GM15510 (cell line): ENCODE measurements around the gene TLCD4.

Experiments used
- POLR2A ChIP-seq: IDR thresholded peaks from 3 replicates; pipeline ENCODE4 v1.6.1; 2011; ENCODE audit warnings: borderline replicate concordance; ENCODE audit not compliant: insufficient read length; ENCODE audit errors: extremely low read depth

The TLCD4 gene

DNA sequence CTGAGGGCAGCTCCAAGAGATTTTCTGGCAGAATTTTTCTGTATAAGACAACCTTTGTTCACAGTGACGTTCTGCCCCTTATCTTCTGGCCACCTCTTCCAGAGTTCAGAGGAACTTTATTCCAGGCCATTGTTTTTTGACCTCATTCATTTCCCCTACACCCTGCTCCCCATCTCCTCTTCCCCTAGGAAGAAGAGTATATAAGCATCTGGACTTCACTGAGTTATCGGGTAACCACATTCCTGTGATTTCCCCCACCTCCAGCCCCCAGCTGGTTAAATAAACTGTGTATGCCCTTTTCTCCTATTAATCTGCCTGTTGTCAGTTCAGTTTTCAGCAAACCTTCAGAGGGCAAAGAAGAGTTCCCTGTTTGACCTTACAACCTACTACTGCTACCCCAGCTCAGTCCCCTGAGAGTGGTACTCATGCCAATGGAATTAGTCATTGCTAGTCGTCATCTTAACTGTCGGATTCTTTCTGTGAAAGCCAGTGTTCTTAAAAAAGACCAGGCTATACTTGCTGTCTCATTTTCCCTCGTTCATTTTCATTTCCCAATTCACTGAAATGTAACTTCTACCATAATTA, 30.1 kb upstream of the TLCD4 start:
- TF ChIP-seq POLR2A = no peak

- TF ChIP-seq POLR2A = no peak
Observed at GRCh38 chr1:95088303-95088702, 28.9 kb upstream of the TLCD4 start.

GRCh38 chr1:95089650-95090287, 27.4 kb upstream of the TLCD4 start:
- TF ChIP-seq POLR2A = no peak

DNA sequence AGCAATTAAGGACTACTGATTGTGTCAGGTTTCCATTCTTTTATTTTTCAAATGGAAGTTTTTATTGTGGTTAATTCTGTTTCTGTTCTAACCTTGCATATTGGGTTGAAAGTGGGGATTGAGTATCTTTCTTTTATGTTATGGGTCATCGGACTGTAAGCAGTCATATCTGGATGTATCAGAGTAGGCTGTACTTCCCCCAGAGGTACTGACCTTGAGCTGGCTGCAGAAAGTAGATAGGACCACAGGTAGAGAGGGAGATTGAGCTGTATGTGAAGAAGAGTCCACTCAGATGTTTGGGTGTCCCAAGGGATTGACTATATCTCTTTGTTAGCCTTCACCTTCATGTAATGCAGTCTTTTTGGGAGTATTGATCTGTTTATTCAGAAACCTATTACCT, 23.9 kb upstream of the TLCD4 start:
- no peak for TF ChIP-seq POLR2A

DNA sequence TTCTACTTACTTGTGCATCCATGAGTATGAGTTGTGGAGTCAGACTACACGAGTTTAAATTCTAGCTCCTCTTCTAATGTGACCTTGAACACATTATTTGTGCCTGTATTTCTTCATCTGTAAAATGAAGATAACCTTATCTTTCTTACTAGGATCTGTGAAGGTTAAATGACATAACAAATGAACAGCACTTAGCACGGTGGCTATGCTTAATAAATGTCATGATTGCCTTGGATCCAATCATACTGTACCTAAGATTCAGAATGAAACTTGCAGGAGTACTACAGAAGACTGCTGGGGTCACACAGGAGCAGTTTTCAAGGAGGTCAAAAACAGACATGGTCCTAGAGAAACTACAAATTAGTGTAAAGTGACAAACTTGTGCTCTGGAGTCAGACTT, 22.2 kb upstream of the TLCD4 start:
- TF ChIP-seq POLR2A = no peak

DNA sequence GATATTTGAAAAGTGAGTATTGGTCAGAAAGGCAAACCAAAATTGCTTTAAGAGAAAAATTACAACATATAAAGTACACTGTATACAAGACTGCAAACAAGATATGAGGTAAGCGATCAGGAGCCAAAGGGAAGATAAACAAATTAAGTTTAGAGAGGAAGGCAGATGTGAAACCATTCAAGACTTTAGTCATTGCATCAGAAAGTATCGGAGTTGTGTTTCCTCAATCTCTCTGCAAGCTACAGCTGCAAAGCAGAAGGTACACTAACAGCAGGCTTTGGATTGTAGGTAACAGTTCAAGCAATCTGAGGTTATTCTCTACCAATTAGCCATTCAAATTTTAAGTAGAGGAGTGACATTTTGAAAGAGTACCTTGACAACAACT, 21.3 kb upstream of the TLCD4 start:
- no peak for TF ChIP-seq POLR2A

DNA sequence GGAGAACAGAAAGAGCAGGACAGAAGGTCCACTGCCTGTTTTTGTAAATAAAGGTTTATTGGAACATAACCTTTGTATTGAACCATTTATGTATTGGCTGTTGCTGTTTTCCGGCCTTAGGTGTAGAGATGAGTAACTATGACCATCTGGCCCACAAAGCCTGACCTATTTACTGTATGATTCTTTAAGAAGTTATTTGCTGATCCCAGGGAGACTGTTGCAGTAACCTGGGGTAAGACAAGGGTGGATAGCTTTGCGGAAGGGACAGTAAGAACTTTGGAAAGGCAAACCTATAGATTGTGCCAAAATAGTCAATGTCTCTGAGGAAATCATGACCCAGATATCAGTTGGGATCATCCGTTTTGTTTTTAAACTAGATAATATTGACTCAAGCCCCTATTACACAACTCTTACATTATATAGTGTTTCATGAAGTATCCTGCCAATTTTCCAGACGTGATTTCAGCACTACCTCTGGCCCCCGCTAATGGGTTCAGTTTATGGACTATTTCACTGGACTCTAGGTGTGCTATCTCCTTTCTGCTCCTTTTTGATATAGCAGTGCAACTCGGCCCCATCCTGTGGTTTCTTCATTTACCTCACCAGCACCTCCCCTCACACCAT, 20.8 kb upstream of the TLCD4 start:
- no peak for TF ChIP-seq POLR2A

DNA sequence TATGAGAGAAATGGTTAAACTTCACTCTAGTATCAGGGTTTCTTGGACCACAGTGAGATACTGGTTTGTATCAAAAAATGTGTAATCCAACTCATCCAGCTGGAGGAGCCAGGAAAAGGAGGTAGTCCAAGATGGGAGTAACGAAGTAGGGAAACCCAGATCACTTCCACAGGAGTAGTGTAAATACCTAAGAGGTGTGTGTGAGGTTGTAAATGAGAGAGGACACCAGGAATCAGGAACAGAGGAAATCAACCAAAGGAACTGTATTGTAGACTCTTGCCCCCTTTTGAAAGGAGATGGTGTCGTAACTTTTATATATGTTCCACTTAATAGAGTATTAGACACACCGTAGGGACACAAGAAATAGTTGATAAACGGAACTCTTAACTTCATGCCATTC, 19.7 kb upstream of the TLCD4 start:
- no peak for TF ChIP-seq POLR2A

- no peak for TF ChIP-seq POLR2A
Observed at GRCh38 chr1:95098196-95098595, 19.0 kb upstream of the TLCD4 start.

DNA sequence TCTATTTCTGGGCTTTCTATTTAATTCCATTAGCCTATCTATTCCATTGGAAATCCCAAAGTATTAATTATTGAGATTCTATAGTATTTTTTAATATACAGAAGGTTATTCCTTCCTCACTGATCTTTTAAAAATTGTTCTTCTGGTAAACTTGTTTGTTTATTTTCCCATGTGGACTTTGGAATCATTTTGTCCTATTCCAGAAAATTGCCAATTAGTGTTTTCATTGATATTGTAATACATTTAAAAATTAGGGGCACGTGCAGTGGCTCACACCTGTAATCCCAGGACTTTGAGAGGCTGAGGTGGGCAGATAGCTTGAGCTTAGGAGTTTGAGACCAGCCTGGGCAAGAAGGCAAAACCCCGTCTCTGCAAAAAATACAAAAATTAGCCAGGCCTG, 8.4 kb upstream of the TLCD4 start:
- TF ChIP-seq POLR2A = no peak

DNA sequence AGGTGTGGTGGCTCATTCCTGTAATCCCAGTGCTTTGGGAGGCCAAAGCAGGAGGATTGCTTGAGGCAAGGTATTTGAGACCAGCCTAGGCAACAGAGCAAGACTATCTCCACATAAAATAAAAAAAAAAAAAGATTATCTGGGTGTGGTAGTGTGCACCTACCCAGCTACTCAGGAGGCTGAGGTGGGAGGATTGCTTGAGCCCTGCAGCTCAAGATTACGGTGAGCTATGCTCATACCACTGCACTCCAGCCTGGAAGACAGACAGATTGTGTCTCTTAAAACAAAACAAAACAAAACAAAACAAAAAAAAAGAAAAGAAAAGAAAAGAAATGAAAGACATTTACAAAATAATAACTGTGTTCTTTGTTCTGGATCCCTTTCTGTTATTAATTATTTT, 6.1 kb upstream of the TLCD4 start:
- TF ChIP-seq POLR2A = no peak

GRCh38 chr1:95113684-95114083, 3.5 kb upstream of the TLCD4 start:
- no peak for TF ChIP-seq POLR2A

DNA sequence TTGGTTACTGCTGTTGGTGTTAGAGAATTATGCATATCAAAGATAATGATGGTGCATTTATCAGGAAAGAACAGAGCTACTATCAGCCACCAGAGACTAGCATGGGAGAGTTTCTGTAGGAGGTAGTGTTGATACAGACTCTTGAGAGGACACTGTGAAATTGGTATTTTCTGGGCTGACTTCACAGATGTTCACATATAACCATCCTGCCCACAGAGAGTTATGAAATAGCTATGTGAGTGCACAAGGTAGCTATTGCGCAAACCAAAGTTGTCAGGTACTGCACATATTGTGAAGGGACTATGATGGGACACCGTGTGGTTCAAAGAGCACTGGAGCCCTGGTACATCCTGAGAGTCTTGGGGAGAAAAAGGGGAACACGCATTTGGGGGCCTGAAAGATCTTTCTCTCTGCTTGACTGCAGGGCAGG, 1.4 kb upstream of the TLCD4 start:
- TF ChIP-seq POLR2A = no peak

GRCh38 chr1:95116580-95117206, 462 bp upstream of the TLCD4 start:
- no peak for TF ChIP-seq POLR2A

- no peak for TF ChIP-seq POLR2A
Observed at GRCh38 chr1:95118067-95118499, 928 bp downstream of the TLCD4 start.

DNA sequence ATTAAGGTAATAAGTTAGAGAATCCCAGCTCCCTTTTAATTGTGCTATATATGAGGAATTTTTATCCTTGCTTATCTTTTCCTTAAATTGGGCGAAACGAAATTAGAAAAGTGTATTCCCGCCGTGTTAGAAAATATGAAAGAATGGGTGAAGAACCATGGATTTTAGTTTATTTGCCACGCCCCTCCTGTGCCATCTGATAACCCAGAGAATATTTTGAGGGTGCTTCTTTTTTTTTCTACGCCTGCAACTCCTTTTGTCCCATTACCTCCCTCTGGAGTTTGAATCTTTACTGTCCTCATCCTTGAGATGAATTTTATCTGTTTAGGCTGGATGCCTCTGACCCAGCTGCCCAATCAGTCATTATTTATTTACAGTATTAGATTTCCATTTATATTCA, 1.6 kb downstream of the TLCD4 start:
- TF ChIP-seq POLR2A = no peak

DNA sequence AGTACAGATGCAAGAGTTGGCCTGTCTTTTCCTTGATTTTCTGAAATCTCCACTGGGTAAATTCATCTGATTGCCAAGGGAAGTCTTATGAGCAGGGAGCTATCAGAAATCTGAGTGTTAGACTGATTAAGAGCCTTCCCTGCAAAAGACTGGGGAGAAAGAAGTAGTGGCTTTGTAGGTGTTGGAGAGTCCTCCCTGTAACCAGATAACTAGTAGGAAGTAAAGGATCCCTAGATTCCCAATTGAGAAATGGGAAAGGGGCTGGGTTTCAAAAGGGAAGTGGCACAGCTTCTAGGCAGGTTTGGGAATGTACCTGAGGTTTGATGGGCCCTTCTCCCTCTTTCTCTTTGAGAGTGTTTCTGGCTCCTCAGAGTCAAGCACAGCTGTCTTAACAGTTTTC, 2.1 kb downstream of the TLCD4 start:
- no peak for TF ChIP-seq POLR2A

GRCh38 chr1:95122151-95122697, 5.1 kb downstream of the TLCD4 start:
- TF ChIP-seq POLR2A = no peak
